SK-N-SH treated with all-trans-retinoic acid at 6 μM for 48 hours (cell line): ENCODE measurements around the gene PTPRG.
"Not testable (repeated sequence)": the region's sequence is repeated elsewhere in the genome, so short reads cannot be mapped to it uniquely, and the experiment has no call there.

ENCODE experiments used
- ATAC-seq: fragments of 200-7000 bp; cut with Tn5 transposase; 3 replicates; pipeline ENCODE4 v1.9.1; 2020; ENCODE audit warnings: mild to moderate bottlenecking, moderate library complexity
- BACH2 ChIP-seq: fragments of 250-450 bp; sonication (Bioruptor Pico); IDR thresholded peaks from 2 replicates; pipeline ENCODE4 v1.9.0; 2021; ENCODE audit warnings: mild to moderate bottlenecking, borderline replicate concordance
- CSDC2 ChIP-seq: fragments of 250-450 bp; sonication (Bioruptor Pico); IDR thresholded peaks from 2 replicates; pipeline ENCODE4 v1.5.0; 2020; ENCODE audit warnings: mild to moderate bottlenecking, moderate library complexity
- ESRRG ChIP-seq: fragments of 250-450 bp; sonication (Bioruptor Pico); IDR thresholded peaks from 2 replicates; pipeline ENCODE4 v1.6.1; 2021; ENCODE audit warnings: mild to moderate bottlenecking
- GLIS3 ChIP-seq: fragments of 250-450 bp; sonication (Bioruptor Pico); IDR thresholded peaks from 2 replicates; pipeline ENCODE4 v1.5.0; 2020; ENCODE audit warnings: mild to moderate bottlenecking, moderate library complexity
- ISL1 ChIP-seq: fragments of 250-450 bp; sonication (Bioruptor Pico); IDR thresholded peaks from 2 replicates; pipeline ENCODE4 v2.1.2; 2022; ENCODE audit warnings: mild to moderate bottlenecking, moderate library complexity
- PPARA ChIP-seq: fragments of 250-450 bp; sonication (Bioruptor Pico); IDR thresholded peaks from 2 replicates; pipeline ENCODE4 v1.5.0; 2020; ENCODE audit warnings: mild to moderate bottlenecking, borderline replicate concordance
- RARB ChIP-seq: fragments of 250-450 bp; sonication (Bioruptor Pico); IDR thresholded peaks from 2 replicates; pipeline ENCODE4 v1.8.0; 2021; ENCODE audit warnings: mild to moderate bottlenecking, moderate library complexity
- SNAI2 ChIP-seq: fragments of 250-450 bp; sonication (Bioruptor Pico); IDR thresholded peaks from 2 replicates; pipeline ENCODE4 v1.5.0; 2020; ENCODE audit warnings: mild to moderate bottlenecking, moderate library complexity
- TCF4 ChIP-seq: fragments of 250-450 bp; sonication (Bioruptor Pico); IDR thresholded peaks from 2 replicates; pipeline ENCODE4 v1.8.0; 2021; ENCODE audit warnings: mild to moderate bottlenecking, moderate library complexity, borderline replicate concordance
- TOX ChIP-seq: fragments of 250-450 bp; sonication (Bioruptor Pico); IDR thresholded peaks from 2 replicates; pipeline ENCODE4 v1.8.0; 2021; ENCODE audit warnings: mild to moderate bottlenecking, moderate library complexity, borderline replicate concordance
- ZC3H10 ChIP-seq: fragments of 250-450 bp; sonication (Bioruptor Pico); IDR thresholded peaks from 2 replicates; pipeline ENCODE4 v1.5.1; 2021; ENCODE audit warnings: mild to moderate bottlenecking, moderate library complexity
- ZFP30 ChIP-seq: fragments of 450-650 bp; formaldehyde crosslinking; IDR thresholded peaks from 2 replicates; pipeline ENCODE4 v1.5.0; 2022; ENCODE audit warnings: mild to moderate bottlenecking, moderate library complexity
- ZNF565 ChIP-seq: fragments of 450-650 bp; formaldehyde crosslinking; conservative IDR thresholded peaks from 2 replicates; pipeline ENCODE4 v1.5.0; 2020; ENCODE audit warnings: low read depth, mild to moderate bottlenecking, moderate library complexity
- ZNF70 ChIP-seq: fragments of 450-650 bp; formaldehyde crosslinking; IDR thresholded peaks from 2 replicates; pipeline ENCODE4 v1.5.0; 2020; ENCODE audit warnings: mild to moderate bottlenecking, moderate library complexity
- ZNF8 ChIP-seq: fragments of 450-650 bp; formaldehyde crosslinking; IDR thresholded peaks from 2 replicates; pipeline ENCODE4 v1.5.0; 2020; ENCODE audit warnings: mild to moderate bottlenecking, moderate library complexity
- TF ChIP-seq, protein P1 (sequence below): fragments of 250-450 bp; sonication (Bioruptor Pico); IDR thresholded peaks from 2 replicates; pipeline ENCODE4 v1.5.1; 2021; ENCODE audit warnings: mild to moderate bottlenecking, moderate library complexity
- TF ChIP-seq, protein P2 (sequence below): fragments of 250-450 bp; sonication (Bioruptor Pico); IDR thresholded peaks from 2 replicates; pipeline ENCODE4 v1.8.0; 2021; ENCODE audit warnings: low read depth, mild to moderate bottlenecking, moderate library complexity, borderline replicate concordance
- TF ChIP-seq, protein P3 (sequence below): fragments of 250-450 bp; sonication (Bioruptor Pico); IDR thresholded peaks from 2 replicates; pipeline ENCODE4 v1.5.0; 2020; ENCODE audit warnings: mild to moderate bottlenecking, moderate library complexity
- TF ChIP-seq, protein P4 (sequence below): fragments of 250-450 bp; sonication (Bioruptor Pico); IDR thresholded peaks from 2 replicates; pipeline ENCODE4 v1.5.1; 2020; ENCODE audit warnings: low read depth, mild to moderate bottlenecking, moderate library complexity

PTPRG gene

DNA sequence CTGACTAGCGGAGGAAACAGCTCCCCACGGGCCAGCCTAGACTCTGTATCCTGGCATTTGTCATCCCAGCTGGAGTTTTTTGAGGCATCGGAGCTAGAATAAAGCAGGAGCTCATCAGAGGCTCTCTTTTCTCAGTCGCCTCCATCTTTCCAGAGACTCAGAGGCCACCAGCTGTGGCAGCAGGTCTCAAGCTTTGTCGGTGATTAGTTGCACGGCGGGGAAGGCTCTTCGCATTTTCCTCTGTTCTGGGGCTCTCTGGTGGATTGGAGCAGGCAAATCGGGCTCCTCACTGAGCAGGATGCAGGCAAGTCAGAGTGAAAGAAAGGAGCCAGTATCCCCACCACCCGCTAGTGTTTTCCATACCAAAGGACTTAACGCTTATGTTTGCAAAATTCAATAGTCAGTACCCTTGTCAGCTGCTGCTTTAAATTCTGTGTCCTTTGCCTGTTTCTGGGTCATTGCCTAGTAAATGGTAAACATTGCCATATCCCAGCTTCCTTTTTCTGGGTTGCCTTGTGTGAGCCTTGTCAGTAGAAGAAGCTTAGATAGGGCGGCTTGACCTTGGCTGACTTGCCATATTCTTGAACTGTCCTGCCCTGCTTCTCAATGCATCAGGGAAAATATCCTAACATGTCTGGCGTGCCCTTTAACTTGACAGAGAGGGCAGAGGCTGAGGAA lies 127.1 kb downstream of the PTPRG start:
- TF ChIP-seq ZNF8 (no peak), SNAI2 (CRISPR knock-in tag) (no peak), ZC3H10 (CRISPR knock-in tag) (no peak), ZNF565 (CRISPR knock-in tag) (no peak), TOX (CRISPR knock-in tag) (no peak)
- no peak for ATAC-seq

DNA sequence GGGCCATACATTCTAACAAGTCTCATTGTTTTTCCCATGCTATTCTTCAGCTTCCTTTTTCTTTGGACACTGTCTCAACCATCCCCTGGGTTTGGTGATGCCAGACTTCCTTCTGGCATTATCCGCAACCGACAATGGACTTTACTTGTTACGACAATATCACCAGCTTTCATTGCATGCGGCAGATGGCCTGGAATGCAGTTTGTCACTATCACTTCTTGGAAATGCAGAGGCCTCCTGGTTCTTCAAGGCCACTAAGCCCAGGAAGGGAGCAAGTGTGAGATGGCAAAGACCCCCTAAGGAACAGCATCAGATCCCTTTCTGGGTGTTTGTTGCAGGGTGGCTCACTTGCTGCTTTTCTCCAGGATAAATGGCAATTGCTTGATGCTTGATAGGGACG lies 128.6 kb downstream of the PTPRG start:
- TF ChIP-seq ISL1 (CRISPR knock-in tag): no peak
- no peak for TF ChIP-seq BACH2
- ATAC-seq: no peak

DNA sequence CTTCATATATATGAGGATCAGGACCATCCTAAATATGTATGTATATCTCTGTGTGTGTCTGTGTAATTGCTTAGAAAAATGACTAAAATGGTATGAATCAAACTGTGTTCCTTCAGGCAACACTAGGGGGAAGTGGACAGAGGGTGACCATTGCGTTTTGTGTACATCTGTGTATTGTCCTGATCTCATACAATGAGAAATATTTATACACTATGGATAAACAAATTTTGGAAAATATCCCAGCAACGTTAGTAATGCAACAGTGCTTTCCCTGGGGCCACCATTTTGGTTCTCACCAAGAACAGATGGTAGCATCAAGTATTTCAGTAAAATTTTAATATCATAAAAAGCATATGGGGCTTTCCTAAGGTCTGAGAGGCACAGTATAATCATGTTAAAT lies 130.1 kb downstream of the PTPRG start:
- no peak for TF ChIP-seq SNAI2 (CRISPR knock-in tag)
- TF ChIP-seq, protein P1, sequence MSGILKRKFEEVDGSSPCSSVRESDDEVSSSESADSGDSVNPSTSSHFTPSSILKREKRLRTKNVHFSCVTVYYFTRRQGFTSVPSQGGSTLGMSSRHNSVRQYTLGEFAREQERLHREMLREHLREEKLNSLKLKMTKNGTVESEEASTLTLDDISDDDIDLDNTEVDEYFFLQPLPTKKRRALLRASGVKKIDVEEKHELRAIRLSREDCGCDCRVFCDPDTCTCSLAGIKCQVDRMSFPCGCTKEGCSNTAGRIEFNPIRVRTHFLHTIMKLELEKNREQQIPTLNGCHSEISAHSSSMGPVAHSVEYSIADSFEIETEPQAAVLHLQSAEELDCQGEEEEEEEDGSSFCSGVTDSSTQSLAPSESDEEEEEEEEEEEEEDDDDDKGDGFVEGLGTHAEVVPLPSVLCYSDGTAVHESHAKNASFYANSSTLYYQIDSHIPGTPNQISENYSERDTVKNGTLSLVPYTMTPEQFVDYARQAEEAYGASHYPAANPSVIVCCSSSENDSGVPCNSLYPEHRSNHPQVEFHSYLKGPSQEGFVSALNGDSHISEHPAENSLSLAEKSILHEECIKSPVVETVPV (CRISPR knock-in tag): no peak
- TF ChIP-seq, protein P2, sequence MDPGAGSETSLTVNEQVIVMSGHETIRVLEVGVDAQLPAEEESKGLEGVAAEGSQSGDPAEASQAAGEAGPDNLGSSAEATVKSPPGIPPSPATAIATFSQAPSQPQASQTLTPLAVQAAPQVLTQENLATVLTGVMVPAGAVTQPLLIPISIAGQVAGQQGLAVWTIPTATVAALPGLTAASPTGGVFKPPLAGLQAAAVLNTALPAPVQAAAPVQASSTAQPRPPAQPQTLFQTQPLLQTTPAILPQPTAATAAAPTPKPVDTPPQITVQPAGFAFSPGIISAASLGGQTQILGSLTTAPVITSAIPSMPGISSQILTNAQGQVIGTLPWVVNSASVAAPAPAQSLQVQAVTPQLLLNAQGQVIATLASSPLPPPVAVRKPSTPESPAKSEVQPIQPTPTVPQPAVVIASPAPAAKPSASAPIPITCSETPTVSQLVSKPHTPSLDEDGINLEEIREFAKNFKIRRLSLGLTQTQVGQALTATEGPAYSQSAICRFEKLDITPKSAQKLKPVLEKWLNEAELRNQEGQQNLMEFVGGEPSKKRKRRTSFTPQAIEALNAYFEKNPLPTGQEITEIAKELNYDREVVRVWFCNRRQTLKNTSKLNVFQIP (CRISPR knock-in tag): no peak
- no peak for TF ChIP-seq ZFP30 (CRISPR knock-in tag)
- no peak for TF ChIP-seq ZNF565 (CRISPR knock-in tag)
- no peak for TF ChIP-seq PPARA
- TF ChIP-seq ZNF8: no peak
- no peak for TF ChIP-seq ZC3H10 (CRISPR knock-in tag)
- no peak for TF ChIP-seq TOX (CRISPR knock-in tag)
- TF ChIP-seq ESRRG (CRISPR knock-in tag): no peak
- TF ChIP-seq BACH2: no peak
- TF ChIP-seq ISL1 (CRISPR knock-in tag): no peak
- no peak for TF ChIP-seq RARB (CRISPR knock-in tag)
- TF ChIP-seq ZNF70 (CRISPR knock-in tag): no peak
- no peak for TF ChIP-seq TCF4 (CRISPR knock-in tag)
- ATAC-seq: no peak

DNA sequence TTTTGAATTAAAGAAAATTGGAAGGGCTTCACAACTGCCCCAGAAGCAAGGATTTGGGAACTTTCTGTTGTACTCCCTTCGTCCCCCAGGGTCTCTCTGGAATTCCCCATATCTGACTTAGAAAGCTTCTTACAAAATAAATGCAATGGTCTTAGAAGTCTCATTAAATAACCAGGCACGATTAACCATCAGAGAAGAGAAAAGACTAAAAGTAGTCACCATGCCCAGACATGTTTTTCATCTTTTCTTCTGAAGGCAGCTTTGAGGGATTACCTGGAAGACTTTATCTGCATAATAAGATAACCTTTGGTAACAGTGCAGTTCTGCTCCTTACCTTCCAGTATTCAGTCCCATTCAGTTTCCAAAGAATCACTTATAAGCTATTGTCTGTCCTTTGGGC lies 135.9 kb downstream of the PTPRG start:
- TF ChIP-seq ZFP30 (CRISPR knock-in tag) (no peak), GLIS3 (CRISPR knock-in tag) (no peak), ZC3H10 (CRISPR knock-in tag) (no peak), CSDC2 (CRISPR knock-in tag) (no peak), TCF4 (CRISPR knock-in tag) (no peak)
- TF ChIP-seq, protein P3, sequence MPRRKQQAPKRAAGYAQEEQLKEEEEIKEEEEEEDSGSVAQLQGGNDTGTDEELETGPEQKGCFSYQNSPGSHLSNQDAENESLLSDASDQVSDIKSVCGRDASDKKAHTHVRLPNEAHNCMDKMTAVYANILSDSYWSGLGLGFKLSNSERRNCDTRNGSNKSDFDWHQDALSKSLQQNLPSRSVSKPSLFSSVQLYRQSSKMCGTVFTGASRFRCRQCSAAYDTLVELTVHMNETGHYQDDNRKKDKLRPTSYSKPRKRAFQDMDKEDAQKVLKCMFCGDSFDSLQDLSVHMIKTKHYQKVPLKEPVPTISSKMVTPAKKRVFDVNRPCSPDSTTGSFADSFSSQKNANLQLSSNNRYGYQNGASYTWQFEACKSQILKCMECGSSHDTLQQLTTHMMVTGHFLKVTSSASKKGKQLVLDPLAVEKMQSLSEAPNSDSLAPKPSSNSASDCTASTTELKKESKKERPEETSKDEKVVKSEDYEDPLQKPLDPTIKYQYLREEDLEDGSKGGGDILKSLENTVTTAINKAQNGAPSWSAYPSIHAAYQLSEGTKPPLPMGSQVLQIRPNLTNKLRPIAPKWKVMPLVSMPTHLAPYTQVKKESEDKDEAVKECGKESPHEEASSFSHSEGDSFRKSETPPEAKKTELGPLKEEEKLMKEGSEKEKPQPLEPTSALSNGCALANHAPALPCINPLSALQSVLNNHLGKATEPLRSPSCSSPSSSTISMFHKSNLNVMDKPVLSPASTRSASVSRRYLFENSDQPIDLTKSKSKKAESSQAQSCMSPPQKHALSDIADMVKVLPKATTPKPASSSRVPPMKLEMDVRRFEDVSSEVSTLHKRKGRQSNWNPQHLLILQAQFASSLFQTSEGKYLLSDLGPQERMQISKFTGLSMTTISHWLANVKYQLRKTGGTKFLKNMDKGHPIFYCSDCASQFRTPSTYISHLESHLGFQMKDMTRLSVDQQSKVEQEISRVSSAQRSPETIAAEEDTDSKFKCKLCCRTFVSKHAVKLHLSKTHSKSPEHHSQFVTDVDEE (CRISPR knock-in tag): no peak
- TF ChIP-seq, protein P4, sequence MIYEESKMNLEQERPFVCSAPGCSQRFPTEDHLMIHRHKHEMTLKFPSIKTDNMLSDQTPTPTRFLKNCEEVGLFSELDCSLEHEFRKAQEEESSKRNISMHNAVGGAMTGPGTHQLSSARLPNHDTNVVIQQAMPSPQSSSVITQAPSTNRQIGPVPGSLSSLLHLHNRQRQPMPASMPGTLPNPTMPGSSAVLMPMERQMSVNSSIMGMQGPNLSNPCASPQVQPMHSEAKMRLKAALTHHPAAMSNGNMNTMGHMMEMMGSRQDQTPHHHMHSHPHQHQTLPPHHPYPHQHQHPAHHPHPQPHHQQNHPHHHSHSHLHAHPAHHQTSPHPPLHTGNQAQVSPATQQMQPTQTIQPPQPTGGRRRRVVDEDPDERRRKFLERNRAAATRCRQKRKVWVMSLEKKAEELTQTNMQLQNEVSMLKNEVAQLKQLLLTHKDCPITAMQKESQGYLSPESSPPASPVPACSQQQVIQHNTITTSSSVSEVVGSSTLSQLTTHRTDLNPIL (CRISPR knock-in tag): no peak

DNA sequence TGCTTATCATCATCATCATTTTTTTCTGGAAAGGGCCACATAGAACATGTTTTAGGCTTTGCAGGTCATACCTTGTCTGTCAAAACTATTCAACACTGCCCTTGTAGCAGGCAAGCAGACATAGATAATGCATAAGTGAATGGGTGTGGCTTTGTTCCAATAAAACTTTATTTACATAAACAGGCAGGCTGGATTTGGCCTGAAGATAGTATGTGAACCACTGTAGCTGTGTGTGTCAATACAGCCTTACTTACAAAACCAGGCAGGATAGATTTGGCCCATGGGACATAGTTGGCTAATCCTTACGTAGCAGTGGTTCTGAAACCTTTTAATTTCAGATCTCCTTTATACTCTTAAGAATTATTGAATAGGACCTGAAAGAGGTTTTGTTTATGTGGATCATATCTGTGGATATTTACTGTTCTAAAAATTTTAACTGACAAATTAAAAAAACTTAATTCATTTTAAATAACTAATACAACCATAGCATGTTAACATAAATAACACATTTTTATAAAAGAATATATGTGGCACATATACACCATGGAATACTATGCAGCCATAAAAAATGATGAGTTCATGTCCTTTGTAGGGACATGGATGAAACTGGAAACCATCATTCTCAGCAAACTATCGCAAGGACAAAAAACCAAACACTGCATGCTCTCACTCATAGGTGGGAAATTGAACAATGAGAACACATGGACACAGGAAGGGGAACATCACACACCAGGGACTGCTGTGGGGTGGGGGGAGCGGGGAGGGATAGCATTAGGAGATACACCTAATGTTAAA lies 137.1 kb downstream of the PTPRG start:
- not testable (repeated sequence) for ATAC-seq

More for the DNA sequence above, 135.9 kb downstream of the PTPRG start:
- ATAC-seq: no peak
